Dedifferentiated amniotic fluid mesenchymal stem cell (primary cell): ENCODE measurements around the gene GNAI2.

ENCODE experiments used
- DNase-seq: peaks from one replicate; pipeline ENCODE4 v3.0.0-alpha.2; 2016; ENCODE audit errors: extremely low spot score

Gene GNAI2

DNA sequence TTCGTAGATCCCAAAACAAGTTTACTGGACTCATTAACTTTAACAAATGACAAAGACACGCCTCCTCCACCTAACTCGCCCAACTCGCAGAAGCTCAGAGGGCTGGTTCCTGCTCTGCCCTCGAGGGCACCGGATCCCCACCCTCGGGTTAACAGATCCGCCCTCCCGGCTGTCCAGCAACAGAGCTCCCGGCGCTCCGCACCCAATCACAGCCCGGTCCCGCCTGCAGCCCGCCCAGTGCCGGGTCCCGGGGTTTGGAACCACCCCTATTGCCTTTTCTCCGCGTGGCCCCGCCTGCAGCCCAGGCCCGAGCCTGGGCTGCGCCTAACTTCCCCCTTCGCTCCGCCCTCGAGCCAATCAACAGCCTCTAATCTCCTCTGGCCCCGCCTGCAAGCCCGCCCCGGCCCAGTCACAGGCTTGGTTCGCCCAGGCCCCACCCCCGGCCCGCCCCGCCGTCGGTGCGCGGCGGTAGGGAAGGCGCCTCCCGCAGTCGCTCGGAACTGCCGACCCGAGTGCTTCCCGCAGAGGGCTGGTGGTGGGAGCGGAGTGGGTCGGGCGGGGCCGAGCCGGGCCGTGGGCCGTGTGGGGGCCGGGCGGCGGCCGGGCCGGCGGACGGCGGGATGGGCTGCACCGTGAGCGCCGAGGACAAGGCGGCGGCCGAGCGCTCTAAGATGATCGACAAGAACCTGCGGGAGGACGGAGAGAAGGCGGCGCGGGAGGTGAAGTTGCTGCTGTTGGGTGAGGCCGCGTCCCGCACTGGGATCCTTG, at the start of gene GNAI2:
Gene GNAI2, plus strand, starts transcription at position 489 of the 768 bp plus-strand sequence. Its CDS starts 132 bp downstream, at position 621.
- peak; percentile 99 for DNase-seq

DNA sequence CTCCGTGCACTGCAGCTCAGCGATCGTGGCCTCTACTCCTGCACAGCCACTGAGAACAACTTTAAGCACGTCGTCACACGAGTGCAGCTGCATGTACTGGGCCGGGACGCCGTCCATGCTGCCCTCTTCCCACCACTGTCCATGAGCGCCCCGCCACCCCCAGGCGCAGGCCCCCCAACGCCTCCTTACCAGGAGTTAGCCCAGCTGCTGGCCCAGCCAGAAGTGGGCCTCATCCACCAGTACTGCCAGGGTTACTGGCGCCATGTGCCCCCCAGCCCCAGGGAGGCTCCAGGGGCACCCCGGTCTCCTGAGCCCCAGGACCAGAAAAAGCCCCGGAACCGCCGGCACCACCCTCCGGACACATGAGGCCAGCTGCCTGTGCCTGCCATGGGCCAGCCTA, 48.3 kb upstream of the GNAI2 start:
- DNase-seq = no peak

DNA sequence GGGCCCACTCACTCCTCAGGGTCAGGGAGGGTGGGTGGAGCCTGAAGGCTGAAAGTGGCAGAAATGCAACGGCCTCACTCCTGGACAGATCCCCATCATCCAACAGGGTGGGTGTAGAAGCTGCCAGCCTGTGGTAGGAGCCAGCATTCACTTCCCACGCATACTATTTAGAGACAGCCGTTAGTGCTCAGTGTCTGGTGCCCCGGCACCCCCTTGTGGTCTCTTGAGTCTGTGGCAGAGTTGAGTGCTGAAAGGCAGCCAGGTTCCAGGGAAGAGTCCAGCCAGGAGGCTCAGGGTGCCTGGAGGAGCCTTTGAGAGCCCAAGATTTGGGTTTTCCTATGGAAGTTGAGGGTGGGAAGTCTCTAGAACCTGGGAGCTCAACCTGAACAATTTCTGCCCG, 46.7 kb upstream of the GNAI2 start:
- peak; percentile 91 for DNase-seq

DNA sequence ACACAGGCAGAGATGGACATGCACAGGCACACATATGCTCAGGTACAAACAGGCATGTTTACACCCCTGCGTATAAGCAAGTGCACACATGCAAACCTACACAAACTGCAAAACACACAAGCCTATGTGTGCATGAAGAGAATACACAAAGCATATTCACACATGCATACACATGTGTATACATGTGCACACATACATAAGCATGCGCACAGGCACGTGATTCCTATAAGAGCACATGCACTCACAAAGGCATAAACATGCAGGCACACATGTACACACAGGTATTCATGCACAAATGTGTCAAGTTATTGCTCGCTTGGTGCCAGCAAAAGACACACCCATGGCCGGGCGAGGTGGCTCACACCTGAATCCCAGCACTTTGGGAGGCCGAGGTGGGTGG, 46.0 kb upstream of the GNAI2 start:
- no peak for DNase-seq

DNA sequence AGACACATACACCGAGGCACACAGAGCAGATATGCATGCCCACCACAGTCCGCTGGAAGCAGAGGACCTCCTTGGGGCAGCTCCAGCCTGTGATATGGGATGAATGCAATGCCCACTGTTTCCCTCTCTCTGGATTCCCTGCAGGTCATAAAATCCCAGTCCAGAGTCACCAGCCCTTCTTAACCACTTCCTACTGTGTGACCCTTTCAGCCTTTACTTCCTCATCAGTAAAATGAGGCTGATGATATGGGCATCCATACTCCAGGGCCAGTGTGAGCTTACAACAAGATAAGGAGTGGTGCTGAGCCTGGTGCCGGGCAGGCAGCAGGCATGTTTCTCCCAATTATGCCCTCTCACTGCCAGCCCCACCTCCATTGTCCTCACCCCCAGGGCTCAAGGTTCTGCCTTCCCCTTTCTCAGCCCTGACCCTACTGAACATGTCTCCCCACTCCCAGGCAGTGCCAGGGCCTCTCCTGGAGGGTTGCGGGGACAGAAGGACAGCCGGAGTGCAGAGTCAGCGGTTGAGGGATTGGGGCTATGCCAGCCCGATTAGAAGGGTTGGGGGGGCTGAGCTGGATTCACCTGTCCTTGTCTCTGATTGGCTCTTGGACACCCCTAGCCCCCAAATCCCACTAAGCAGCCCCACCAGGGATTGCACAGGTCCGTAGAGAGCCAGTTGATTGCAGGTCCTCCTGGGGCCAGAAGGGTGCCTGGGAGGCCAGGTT, 44.9 kb upstream of the GNAI2 start, which contains the start of gene GNAT1:
Gene GNAT1, plus strand, starts transcription at position 675 of the 725 bp plus-strand sequence. CDS start 116 bp downstream, outside the sequence.
- no peak for DNase-seq

DNA sequence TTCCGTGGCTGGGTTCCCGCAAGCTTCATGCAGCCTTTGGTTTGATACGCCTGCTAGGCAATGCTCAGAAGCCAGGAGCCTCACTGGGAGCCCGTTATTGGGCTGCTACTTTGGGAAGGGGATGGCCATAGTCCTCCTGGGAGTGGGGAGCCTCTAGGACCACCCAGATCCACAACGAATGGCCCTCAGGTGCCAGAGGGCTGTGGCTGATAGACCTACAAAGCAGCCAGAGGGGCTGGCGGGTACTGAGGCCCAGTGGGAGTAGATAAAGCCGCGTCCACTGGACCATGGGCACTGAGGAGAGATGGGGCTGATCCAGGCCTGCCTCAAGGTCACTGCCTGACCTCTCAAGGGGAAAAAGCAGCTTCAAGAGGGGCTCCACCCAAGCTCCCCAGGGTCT, 43.9 kb upstream of the GNAI2 start:
- DNase-seq = no peak

DNA sequence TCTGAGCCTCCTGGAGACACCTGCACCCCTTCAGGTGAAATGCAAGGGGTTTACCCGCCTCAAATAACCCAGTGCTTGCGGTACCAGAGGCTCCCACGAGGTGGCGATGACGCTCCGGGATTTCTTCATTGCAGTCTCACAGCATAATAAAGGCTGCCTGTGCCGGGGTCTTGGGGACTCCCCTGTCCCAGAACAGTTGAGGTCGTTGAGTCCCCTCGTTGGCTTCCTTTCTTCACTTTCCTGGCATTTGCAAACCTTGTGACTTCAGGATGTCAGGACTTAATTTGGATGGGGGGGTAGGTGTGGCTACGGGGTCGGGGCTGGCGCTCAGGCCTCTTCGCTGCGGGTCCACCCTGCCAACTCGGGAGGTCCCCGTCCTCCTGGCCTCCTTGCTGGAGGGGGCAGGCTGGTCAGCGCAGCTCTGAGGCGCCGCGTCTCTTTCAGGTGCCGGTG, 43.3 kb upstream of the GNAI2 start:
- peak; percentile 16 for DNase-seq

DNA sequence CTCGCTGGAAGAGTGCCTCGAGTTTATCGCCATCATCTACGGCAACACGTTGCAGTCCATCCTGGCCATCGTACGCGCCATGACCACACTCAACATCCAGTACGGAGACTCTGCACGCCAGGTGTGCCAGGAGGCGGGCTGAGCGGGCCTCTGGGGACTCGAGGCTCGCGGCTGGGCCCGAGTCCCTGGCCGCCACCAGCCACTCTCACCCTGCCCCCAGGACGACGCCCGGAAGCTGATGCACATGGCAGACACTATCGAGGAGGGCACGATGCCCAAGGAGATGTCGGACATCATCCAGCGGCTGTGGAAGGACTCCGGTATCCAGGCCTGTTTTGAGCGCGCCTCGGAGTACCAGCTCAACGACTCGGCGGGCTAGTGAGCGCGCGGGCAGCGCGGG, 42.7 kb upstream of the GNAI2 start:
- DNase-seq = no peak

DNA sequence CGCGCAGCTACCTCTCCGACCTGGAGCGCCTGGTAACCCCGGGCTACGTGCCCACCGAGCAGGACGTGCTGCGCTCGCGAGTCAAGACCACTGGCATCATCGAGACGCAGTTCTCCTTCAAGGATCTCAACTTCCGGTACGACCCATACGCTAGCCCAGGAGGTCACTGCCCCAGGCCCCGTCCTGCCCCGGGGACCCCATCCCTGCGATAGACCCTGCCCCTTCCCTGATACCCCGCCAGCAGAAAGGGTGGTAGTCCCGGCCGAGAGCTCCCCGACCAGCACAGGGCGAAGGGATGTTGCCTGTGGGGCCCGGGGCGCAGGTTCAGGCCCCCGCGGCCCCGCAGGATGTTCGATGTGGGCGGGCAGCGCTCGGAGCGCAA, 42.3 kb upstream of the GNAI2 start:
- no peak for DNase-seq

DNA sequence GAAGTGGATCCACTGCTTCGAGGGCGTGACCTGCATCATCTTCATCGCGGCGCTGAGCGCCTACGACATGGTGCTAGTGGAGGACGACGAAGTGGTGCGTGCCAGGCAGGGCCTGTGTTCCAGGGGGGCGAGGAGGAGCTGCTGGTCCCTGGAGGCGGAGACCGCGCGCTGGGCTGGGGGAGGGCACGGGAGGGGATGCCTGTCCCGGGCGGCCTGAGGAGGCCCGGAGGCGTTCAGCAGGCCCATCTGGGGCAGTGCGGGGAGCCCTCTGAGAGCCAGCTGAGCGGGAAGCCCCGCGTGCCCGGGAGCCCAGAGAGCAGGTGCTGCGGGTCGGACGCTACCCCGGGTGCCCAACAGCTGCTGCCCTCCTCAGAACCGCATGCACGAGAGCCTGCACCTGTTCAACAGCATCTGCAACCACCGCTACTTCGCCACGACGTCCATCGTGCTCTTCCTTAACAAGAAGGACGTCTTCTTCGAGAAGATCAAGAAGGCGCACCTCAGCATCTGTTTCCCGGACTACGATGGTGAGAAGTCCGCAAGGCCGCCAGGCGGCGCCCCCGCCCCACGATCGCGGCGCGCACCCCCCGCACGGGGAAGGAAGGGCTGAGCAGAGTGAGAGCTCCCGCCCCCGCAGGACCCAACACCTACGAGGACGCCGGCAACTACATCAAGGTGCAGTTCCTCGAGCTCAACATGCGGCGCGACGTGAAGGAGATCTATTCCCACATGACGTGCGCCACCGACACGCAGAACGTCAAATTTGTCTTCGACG, 41.7 kb upstream of the GNAI2 start:
- DNase-seq = peak; percentile 15

DNA sequence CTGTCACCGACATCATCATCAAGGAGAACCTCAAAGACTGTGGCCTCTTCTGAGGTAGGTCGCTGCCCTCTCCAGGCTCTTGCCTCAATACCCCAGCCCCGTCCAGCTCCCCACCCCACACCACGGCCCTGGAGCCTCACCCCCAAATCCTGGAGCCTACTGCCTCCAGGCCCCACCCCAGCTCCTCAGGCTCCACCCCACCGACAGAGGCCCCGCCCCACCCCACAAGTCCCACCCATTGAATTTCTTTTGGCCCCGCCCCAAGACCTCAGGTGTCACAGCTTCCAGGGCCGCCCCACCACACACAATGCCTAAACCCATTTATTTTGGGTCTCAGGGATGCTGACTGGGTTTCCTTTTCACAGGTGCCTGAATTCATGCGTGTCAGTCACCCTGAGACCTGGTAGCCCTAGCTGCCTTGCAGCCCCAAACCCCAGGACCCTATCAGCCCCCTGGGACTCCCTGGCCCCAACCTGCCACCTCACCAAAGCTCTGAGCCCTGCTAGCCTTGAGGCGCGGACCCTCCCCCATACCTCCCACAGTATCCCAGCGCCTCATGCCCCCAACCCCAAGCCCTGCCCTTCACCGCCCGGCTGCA, 41.0 kb upstream of the GNAI2 start:
- no peak for DNase-seq

DNA sequence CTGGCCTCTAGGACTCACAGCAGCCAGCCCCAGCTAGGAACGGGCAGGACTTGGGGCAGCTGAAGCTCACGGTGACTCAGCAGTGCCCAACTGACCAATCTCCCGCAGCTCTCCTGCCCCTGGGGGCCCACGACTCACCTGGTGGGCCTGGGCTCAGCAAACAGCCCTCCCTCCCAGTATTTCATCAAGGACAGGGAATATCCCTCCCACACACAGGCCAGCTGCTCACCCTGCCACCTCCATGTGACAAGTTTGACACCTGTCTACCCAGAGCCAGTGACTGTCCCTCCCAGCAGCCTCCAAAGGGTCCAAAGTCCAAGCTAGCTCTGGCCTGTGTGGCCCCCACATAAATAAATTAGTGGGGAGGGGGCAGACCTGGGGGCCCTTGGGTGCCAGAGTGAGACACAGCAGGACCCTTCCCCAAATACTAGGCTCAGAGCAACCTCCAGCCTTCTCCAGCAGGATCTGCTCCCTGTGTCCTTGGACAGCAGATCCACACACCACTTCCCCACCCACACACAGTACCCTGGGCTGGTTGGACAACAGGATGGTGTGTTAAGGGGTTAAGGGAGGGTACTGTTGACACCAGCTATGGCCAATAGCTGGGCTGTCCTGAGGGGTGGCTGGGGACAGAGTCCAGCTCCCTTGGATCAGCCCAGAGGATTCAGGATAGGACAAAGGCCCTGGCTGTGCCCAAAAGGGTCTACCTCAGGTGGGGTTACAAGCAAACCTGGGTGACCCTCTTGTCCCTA, 40.3 kb upstream of the GNAI2 start:
- DNase-seq = no peak

DNA sequence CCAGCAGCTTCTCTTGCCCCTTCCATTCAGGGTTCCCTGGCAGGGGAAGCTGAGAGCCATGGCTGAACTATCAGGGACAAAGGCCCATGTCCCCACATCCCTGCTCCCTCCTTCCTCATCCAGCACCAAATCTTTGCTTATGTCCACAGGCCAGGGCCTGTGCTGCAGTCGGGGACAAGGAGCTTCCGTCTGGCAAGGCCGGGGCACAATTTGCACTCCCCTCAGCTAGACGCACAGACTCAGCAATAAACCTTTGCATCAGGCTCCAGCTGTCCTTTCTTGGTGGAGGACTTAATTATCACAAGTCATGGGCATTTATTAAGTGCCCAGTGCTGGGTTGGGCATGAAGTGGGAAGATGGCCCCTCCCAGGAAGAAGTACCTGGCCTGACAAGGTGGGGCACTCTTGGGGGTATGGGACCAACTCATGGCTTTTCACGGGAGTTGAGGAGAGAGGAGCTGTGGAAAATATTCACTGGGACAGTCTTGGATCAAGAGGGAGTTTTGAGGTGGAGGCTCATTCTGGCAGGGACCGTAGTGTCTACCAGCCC, 39.7 kb upstream of the GNAI2 start:
- DNase-seq = no peak

DNA sequence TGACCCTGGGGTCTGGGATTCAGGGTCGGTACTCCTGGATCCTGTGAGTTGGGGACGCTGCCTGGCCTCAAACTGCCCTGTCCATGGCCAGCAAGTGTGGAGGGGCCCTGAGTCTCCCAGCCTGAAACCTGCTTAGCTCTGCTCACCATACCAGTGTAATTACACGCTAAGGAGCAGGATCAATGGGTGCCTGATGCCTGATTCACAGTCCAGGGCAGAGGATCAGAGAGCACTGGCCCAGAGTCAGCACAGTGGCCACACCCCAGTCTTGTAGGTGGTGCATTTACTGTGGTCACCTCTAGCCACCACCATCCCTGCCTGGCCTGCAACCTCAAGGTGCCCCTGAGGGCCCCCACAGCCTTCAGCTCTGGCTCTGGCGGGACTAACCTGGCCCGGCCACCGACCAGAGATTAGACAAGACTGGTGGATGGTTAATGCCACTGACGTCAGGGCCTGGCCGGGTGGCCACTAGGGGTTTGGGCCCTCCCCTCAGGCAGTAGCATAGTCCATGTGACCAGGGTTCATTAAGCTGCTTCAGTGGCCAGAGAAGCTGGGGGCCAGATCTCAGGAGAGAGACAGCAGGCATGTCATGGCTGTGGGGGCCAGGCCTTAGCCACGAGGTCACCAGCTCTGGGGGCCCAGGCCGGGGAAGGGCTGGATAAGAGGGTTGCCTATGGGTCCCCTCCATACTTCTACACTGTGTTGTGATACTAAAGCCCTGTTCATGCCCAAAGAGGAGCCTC, 34.3 kb upstream of the GNAI2 start:
- DNase-seq = no peak

DNA sequence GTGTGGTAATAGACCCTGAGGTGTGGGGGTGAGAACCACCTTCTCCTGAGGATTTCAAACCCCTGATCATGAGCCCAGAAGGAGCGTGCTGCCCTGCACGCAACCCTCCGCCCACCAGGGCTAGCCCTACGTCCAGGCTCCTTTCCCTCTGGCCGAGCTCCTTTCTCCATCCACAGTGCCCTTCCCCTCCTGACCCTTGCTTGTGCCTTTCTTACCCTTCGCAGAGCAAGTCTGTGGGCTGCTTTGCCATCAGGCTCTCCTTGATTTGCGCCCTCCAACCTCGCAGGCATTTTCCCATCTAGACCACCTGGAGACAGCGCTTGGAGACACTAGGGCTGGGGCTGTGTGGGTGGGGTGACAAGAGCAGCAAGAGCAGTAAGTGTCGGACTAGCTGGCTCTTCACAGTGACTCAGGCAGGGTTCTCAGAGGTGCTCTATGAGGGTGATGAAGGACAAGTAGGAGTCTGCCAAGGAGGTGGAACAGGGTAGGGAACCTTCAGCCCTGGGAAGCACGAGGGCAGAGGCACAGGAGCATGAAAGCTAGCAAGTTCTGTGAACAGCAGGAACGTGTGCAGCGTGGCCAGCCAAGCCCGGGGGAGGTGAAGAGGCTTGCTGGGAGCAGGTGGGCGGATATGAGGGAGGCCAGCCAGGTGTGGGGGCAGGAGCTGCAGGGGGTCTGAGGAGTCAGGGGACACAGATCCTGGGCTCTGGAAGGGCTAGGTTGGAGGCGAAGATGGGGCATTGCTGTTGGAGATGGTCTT, 33.5 kb upstream of the GNAI2 start:
- DNase-seq = no peak

DNA sequence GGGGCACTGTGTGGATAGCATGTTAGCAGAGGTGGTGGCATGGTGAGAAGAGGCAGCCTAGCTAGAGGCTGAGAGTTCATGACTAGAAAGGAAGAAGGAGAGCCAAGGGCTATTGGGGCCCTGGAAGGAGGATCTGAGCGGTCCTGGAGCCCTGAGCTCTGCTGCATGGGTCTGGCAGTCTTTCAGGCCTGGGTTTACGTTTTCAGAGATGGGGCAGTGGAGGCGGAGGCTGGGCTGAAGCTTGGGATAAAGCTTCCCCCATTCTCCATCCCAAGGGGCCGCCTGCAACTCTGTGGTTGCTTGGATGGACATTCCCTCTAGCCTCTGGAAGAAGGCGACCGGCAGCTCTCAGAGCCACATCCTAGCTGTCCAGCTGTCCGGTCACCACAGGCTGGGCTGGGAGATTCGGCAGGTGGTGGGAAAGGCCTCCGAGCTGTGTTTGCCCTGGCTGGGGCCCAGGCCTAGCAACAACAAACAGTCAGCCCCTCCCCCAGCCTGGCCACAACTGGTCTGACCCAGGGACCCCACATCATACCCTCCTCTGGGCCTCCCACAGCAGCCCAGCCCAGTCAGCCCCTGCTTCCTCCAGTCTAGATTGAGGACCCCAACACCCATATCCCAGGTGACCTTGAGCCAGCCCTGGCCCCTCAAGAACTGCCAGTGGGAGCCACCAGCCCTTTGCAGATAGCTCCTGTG, 32.7 kb upstream of the GNAI2 start:
- no peak for DNase-seq

DNA sequence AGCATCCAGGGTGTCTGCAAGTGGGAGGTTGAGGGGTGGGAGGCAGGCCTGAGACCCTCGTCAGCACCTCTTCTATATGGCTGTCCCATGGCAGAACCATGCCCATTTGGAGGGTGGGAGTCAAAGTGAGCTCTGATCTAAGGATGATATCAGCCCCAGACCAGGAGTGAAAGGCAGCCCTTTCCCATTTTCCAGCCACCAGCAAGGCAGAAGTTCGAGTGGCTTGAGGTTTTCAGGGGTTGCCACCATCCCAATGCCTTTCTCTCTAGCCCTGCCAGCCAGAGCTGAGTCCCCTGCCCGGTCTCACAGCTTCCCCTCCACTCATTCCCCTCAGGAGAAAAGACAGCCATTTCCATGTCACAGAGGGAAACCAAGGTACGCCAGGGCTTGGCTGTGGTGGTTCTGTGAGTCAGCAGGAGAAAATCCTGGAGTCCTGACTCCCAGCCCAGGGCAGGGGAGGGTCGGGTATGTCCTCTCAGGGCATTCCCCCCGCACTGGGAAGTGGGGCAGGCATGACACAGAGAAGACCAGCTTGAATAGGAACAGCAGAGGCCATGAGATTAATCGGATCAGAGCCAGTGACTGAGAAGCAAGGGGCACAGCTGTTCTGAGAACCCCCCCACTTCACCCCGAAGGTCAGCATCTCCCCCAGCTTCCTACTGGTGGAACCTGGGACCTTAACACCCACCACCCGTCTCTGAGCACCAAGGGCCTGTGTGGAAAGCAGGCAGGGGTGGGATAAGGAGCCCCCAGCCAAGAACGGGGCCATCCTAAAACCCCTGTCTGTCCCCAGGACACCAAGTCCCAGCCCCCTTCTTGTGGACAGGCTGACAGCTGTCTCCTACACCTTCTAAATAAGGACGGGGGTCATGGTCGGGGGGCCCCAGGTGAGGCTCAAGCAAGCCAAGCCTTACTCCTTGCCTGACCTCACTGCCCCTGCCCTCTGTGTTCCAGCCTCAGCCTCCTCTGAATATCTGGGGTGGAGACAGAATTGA, 31.9 kb upstream of the GNAI2 start:
- DNase-seq = no peak
